Panc1 (cell line): ENCODE results near the gene IQGAP1. TPM values are rescaled to one million over a fixed set of nuclear protein-coding genes. Genes with fewer than 3 reads are reported as not detected.

Experiments used
- ATAC-seq: fragments of 200-7000 bp; cut with Tn5 transposase; 2 replicates; pipeline ENCODE4 v1.9.1; 2020; ENCODE audit warnings: mild to moderate bottlenecking, moderate library complexity
- BruUV-seq: library from RNA; stranded (reverse); fragments of 400-500 nt; replicated peaks from 2 replicates; lab custom pipeline; 2021; lab: Mats Ljungman, UMichigan
- CTCF ChIA-PET: fragments of 300-600 bp; sonication (Branson Sonifier 250); formaldehyde crosslinking; loops from one replicate; lab custom pipeline; 2022; ENCODE audit warnings: antibody characterized with exemption; lab: Charles Lee
- POLR2A ChIA-PET: fragments of 300-600 bp; sonication (Branson Sonifier 250); formaldehyde crosslinking; loops from one replicate; lab custom pipeline; 2022; ENCODE audit warnings: antibody characterized with exemption; lab: Charles Lee
- DNase-seq: peaks from one replicate; pipeline ENCODE4 v3.0.0-alpha.2; 2010; ENCODE audit warnings: low read depth, low spot score
- H3K27ac ChIP-seq: 2 replicates; pipeline ENCODE4 v1.5.1; 2011; ENCODE audit warnings: mild to moderate bottlenecking, low read length, inconsistent platforms
- H3K27me3 ChIP-seq: fragments of 200-500 bp; sonication (Bioruptor generic); 2 replicates; pipeline ENCODE4 v1.6.0; 2014; ENCODE audit warnings: low read length, inconsistent platforms; ENCODE audit not compliant: control insufficient read depth, insufficient read depth
- H3K36me3 ChIP-seq: fragments of 200-500 bp; sonication (Bioruptor generic); 2 replicates; pipeline ENCODE4 v1.5.1; 2014; ENCODE audit warnings: inconsistent platforms, mild to moderate bottlenecking, low read length, moderate library complexity; ENCODE audit not compliant: control insufficient read depth, insufficient read depth
- H3K4me1 ChIP-seq: 2 replicates; pipeline ENCODE4 v1.5.1; 2011; ENCODE audit warnings: inconsistent platforms, mild to moderate bottlenecking, low read length, moderate library complexity; ENCODE audit not compliant: control insufficient read depth, insufficient read depth
- H3K4me3 ChIP-seq, 2 experiments: 2 replicates each; pipeline ENCODE4 v1.5.1; 2011 to 2012; ENCODE audit warnings: low read depth in 2 of 2, low read length in 2 of 2, mild to moderate bottlenecking in 2 of 2, inconsistent platforms in 1 of 2, moderate library complexity in 1 of 2
- H3K9me3 ChIP-seq: fragments of 200-500 bp; sonication (Bioruptor generic); 2 replicates; pipeline ENCODE4 v1.5.1; 2014; ENCODE audit warnings: low read depth, mild to moderate bottlenecking, inconsistent platforms, low read length, moderate library complexity; ENCODE audit not compliant: control insufficient read depth, insufficient read depth
- POLR2AphosphoS5 ChIP-seq: IDR thresholded peaks from 2 replicates; pipeline ENCODE4 v1.6.1; 2012; ENCODE audit warnings: mild to moderate bottlenecking, low read depth, low read length, moderate library complexity
- REST ChIP-seq, 2 experiments: IDR thresholded peaks; 2 replicates each; pipeline ENCODE4 v1.6.1; 2011 to 2012; ENCODE audit warnings: low read depth in 2 of 2, control low read depth in 1 of 2, low read length in 1 of 2, mild to moderate bottlenecking in 1 of 2, moderate library complexity in 1 of 2; ENCODE audit not compliant: insufficient read depth in 1 of 2
- SIN3A ChIP-seq: IDR thresholded peaks from 2 replicates; pipeline ENCODE4 v1.6.1; 2012; ENCODE audit warnings: low read depth, mild to moderate bottlenecking, low read length, moderate library complexity, borderline replicate concordance; ENCODE audit not compliant: insufficient read depth
- TCF7L2 ChIP-seq: IDR thresholded peaks from 2 replicates; pipeline ENCODE4 v1.6.1; 2011; ENCODE audit warnings: mild to moderate bottlenecking, low read depth, low read length, inconsistent platforms
- in situ Hi-C: cut with HindIII; loops from 2 replicates; pipeline ENCODE4 v1.10.0; 2016; ENCODE audit warnings: low sequenced_read_pairs, low pct_unique_long_range_greater_than_20kb
- intact Hi-C: fragments of 100-400 bp; cut with micrococcal nuclease; formaldehyde crosslinking; loops from one replicate; pipeline ENCODE4 v1.10.0; 2022; ENCODE audit not compliant: unreplicated experiment
- total RNA-seq: library from RNA; stranded (reverse); gene quantifications from one replicate; pipeline ENCODE4 v1.2.1, GENCODE V29; 2021; ENCODE audit not compliant: unreplicated experiment
- TF ChIP-seq, protein P1 (sequence below): fragments of 450-650 bp; IDR thresholded peaks from 2 replicates; pipeline ENCODE4 v1.5.1; 2017; ENCODE audit warnings: mild to moderate bottlenecking

IQGAP1 gene
- total RNA-seq, 1 experiment from 2014 or later = 228 TPM

GRCh38 chr15:90394074-90394473 is 6.0 kb downstream of the IQGAP1 start:
- TF ChIP-seq REST (IDR thresholded peaks at IDR 0.05; ENCODE audit: insufficient read depth in 1 of 2, low read depth in 2 of 2, low read length in 1 of 2) (no peak), TCF7L2 (no peak), POLR2AphosphoS5 (no peak), SIN3A (no peak)
- TF ChIP-seq, protein P1, sequence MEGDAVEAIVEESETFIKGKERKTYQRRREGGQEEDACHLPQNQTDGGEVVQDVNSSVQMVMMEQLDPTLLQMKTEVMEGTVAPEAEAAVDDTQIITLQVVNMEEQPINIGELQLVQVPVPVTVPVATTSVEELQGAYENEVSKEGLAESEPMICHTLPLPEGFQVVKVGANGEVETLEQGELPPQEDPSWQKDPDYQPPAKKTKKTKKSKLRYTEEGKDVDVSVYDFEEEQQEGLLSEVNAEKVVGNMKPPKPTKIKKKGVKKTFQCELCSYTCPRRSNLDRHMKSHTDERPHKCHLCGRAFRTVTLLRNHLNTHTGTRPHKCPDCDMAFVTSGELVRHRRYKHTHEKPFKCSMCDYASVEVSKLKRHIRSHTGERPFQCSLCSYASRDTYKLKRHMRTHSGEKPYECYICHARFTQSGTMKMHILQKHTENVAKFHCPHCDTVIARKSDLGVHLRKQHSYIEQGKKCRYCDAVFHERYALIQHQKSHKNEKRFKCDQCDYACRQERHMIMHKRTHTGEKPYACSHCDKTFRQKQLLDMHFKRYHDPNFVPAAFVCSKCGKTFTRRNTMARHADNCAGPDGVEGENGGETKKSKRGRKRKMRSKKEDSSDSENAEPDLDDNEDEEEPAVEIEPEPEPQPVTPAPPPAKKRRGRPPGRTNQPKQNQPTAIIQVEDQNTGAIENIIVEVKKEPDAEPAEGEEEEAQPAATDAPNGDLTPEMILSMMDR = no peak
- Histone ChIP-seq H3K4me1 (peaks cover 63% of the 10 kb centered on the region), H3K4me3 (no peak overlapping the region), H3K36me3 (0 out of 2 replicates have a peak, but pooled peaks cover 2% of the 10 kb centered on the region), H3K9me3 (no peaks in the 10 kb centered on the region), H3K27me3 (no peaks in the 10 kb centered on the region), H3K27ac (peak overlapping the region; percentile 83)
- BruUV-seq = no TSS peak
- intact Hi-C loops (loop anchor here (10.0 kb wide), 1 partner anchor 69 kb away; no protein-coding TSS in a partner anchor), in situ Hi-C loops (no loop called here)
- CTCF ChIA-PET = interaction anchor here (0.7 to 1.3 kb wide), 4 partner anchors 32 to 254 kb away, joined by 3 to 5 read pairs (median 3); no protein-coding TSS in a partner anchor
- POLR2A ChIA-PET = interaction anchor here (0.6 kb wide), 1 partner anchor 160 kb away, joined by 9 read pairs; the partner anchor contains the start of gene CIB1
- DNase-seq (no peak), ATAC-seq (no peak)

DNA sequence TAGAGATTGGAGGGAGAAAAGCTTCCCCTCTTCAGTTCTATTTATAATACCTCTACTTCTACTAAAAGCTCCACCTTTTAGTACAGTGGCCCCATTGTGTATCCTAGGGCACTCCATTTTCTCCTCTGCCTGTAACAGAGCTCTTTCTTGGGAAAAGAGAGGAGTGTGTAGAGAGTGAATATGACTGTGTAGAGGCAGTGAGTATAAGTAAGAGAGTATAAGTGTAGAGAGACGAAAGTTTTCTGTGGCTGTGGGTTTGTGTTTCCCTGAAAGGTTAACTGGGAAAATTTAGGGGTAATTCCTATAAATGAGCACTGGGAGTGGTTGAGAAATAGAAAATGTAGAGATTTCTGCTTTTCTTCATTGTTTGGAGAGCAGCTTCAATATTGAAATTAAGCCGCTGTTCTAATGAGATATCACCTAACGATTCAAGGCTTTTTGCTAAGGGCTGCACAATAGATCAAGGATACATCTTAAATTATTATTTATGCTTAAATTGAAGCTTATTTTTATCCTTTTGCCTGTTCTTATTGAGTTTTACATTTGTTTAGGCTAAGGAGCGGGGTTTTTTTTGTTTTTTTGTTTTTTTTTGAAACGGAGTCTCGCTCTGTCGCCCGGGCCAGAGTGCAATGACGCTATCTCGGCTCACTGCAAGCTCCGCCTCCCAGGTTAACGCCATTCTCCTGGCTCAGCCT is 6.9 kb downstream of the IQGAP1 start:
- CTCF ChIA-PET = interaction anchor here (0.9 to 1.3 kb wide), 3 partner anchors 33 to 75 kb away, joined by 3 read pairs; no protein-coding TSS in a partner anchor
- intact Hi-C loops = loop anchor here (10.0 kb wide), 1 partner anchor 70 kb away; no protein-coding TSS in a partner anchor
- no peaks in the 10 kb centered on the region for H3K9me3 ChIP-seq
- peak; percentile 59 for ATAC-seq
- in situ Hi-C loops = no loop called here
- peak overlapping the region; percentile 83 for H3K27ac ChIP-seq
- POLR2A ChIA-PET = interaction anchor here (0.6 kb wide), 4 partner anchors 19 to 441 kb away, joined by 3 to 27 read pairs (median 6); partner anchors contain the start of gene CIB1
- peaks cover 69% of the 10 kb centered on the region for H3K4me1 ChIP-seq
- no peak overlapping the region for H3K4me3 ChIP-seq
- DNase-seq = no peak
- no TSS peak for BruUV-seq
- 0 out of 2 replicates have a peak, but pooled peaks cover 2% of the 10 kb centered on the region for H3K36me3 ChIP-seq
- TF ChIP-seq POLR2AphosphoS5 = no peak
- no peak for TF ChIP-seq REST (IDR thresholded peaks at IDR 0.05; ENCODE audit: insufficient read depth in 1 of 2, low read depth in 2 of 2, low read length in 1 of 2)
- H3K27me3 ChIP-seq = no peaks in the 10 kb centered on the region
